ENCODE data around the gene ANKZF1.
"Not testable (repeated sequence)": the region's sequence is repeated elsewhere in the genome, so short reads cannot be mapped to it uniquely, and the experiment has no call there.

The ANKZF1 gene

DNA sequence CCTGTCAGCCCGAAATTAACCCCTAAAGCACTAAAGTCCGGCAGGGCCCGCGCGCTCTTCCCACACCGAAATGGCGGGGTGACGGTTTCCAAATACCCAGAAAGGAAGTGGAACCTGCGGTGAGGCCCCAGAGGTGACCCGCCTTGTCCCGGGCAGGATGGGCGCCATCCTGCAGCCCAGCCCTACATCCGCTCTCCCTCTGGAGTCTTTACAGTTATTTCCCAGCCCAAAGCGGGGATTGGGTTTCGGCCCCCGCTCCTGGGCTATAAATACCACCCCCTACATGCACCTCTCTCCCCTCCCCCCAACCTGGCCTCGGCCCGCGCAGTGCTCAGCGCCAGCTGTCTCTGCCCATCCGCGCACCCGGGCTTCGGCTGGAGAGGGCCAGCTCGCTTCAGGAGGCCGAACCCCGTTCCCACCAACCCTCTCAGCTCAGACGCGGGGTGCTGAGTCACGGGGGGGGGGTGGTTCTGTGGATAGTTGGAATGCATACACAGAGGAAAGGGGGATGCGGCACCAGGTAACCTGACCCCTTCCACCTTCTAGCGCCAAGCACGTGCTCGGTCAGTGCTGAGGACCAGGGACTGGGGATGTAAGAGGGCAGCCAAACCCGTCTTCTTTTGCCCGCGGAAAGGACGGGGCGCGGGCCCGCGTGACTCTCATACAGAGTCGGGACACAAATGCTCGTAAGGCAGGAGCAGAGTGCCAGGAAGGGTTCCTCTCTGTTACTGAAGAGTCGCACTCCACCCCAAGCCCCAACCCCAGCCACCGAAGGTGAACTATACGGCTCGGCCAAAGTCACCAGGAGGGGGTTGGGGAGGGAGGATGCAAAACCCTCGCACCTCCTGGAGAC, 23.5 kb downstream of the ANKZF1 start, which contains the start of gene TUBA4B:
TUBA4B (plus strand) TSS at position 344 of the 853 bp plus-strand sequence; CDS start at position 509, 165 bp downstream.
- peak within 1 kb of the TSS; percentile 54 for H3K4me3 ChIP-seq (ENCODE audit: low read depth, low read length)
- TF ChIP-seq, protein P1, sequence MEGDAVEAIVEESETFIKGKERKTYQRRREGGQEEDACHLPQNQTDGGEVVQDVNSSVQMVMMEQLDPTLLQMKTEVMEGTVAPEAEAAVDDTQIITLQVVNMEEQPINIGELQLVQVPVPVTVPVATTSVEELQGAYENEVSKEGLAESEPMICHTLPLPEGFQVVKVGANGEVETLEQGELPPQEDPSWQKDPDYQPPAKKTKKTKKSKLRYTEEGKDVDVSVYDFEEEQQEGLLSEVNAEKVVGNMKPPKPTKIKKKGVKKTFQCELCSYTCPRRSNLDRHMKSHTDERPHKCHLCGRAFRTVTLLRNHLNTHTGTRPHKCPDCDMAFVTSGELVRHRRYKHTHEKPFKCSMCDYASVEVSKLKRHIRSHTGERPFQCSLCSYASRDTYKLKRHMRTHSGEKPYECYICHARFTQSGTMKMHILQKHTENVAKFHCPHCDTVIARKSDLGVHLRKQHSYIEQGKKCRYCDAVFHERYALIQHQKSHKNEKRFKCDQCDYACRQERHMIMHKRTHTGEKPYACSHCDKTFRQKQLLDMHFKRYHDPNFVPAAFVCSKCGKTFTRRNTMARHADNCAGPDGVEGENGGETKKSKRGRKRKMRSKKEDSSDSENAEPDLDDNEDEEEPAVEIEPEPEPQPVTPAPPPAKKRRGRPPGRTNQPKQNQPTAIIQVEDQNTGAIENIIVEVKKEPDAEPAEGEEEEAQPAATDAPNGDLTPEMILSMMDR (IDR thresholded peaks at IDR 0.05; ENCODE audit: low read depth, low read length): no peak

DNA sequence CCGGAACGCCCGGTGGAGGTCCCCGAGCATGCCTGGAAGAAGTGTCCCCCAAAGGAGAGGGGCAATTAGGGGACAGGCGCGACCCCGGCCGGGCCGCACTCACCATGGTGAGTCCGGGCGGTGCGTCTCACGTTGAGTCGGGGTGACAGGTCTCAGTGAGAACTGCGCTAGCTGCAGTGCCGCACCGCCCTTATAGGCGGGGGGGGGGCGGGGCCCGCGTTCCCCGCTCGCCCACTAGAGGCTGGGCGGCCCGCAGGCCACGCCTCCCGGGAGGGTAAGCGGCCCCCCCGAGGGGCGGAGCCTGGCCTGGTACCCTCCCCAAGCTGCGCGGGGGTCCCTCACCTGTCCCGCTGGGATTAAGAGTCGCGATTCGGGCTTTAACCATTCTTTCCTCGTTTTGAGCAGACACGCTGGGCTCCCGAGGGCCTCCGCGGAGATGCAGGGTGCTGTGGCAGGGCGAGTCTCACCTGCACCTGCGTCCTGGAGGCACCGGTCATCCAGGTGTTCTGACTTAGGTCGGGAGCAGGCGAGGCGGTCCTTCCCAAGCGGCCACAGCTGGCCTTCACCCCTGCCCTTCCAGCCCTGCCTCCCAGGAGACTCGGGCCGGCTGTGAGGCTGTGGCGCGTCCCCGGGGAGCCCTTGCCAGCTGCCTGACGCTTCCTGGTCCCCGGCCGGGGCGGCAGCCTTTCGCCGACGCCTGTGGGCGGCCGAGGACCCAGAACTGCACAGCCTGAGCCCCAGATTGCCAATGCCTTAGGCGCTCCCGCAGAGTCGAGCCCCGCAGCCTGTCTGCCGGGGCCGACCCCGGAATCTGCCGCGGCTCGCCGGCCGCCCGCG, 24.4 kb downstream of the ANKZF1 start, which contains the start of gene TUBA4A:
TUBA4A (minus strand) TSS at position 166 of the 837 bp plus-strand sequence; CDS start at position 106, 60 bp downstream.
- H3K4me3 ChIP-seq (ENCODE audit: low read depth, low read length): peak within 1 kb of the TSS; percentile 54
- TF ChIP-seq, protein P1 (IDR thresholded peaks at IDR 0.05; ENCODE audit: low read depth, low read length): no peak

DNA sequence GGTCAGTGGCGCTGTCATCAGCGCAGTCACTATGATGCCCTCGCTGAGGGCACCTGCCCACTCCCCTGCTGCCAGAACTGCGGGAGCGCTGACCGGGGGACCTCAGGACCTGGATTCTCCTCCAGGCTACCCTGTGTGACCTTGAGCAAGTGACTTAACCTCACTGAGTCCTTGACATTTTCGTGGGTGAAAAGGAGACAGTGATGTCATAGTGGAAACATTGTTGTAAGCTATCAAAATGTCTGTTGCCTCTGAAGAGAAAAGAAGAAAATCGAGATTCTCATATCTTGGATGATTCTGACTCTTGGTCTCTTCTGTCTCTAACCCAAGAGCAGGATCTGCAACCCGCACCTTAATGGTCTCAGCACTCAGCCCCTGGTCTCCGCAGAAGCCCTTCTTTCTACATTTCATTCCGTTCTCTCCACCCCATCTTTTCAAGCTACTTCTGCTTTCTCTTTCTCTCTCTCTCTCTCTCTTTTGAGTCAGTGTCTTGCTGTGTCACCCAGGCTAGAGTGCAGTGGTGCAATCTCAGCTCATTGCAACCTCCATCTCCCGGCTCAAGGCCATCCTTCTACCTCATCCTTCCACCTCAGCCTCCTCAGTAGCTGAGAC, 25.1 kb downstream of the ANKZF1 start:
- H3K4me3 ChIP-seq (ENCODE audit: low read depth, low read length): peak overlapping the region; percentile 54
- TF ChIP-seq, protein P1 (IDR thresholded peaks at IDR 0.05; ENCODE audit: low read depth, low read length): no peak

DNA sequence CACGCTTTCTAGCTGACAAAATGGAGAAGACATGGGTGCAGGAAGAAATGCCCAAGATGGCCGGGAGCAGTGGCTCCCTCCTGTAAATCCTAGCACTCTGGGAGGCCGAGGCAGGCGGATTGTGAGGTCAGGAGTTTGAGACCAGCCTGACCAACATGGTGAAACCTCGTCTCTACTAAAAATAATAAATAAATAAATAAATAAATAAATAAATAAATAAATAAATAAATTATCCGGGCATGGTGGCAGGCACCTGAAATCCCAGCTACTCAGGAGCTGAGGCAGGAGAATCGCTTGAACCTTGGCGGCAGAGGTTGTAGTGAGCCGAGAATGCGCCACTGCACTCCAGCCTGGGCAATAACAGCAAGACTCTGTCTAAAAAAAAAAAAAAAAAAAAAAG, 29.3 kb downstream of the ANKZF1 start:
- H3K4me3 ChIP-seq (ENCODE audit: low read depth, low read length): not testable (repeated sequence)

DNA sequence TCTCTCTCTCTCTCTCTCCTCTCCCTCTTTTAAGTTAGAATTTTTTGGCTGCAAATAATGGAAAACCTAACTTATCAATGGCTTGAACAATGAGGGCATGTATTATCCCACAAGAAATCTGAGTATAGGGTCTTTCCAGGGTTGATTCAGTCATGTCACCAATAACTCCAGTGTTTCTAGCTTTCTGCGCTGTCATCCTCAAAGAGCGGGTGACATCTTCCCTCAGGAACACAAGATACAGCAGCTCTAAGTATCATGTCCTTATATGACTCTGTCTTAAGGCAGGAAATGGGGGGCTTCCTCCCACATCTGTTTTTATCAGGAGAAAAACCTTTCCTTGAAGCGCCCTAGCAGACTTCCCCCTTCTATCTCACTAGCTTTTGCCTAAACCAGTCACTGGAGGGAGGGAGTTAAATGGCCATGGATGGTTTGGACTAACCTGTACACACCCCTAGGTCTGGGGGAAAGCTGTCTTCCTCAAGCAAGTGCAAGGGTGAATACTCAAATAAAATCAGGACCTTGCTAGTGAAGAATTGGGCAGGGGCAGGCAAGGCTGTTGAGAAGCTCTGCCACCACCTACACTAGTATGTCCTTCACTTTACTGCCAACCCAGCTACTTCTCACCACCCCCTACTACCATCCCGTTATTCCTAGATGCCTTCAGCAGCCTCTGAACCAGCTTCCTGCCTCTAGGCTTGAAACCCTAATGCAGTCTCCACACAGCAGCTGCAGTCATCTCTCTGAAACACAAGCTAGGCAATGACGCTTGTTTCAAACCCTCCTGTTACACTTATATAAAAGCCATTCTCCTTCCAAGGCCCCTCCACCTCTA, 31.6 kb downstream of the ANKZF1 start:
- TF ChIP-seq, protein P1 (IDR thresholded peaks at IDR 0.05; ENCODE audit: low read depth, low read length): no peak
- H3K4me3 ChIP-seq (ENCODE audit: low read depth, low read length): no peak overlapping the region

DNA sequence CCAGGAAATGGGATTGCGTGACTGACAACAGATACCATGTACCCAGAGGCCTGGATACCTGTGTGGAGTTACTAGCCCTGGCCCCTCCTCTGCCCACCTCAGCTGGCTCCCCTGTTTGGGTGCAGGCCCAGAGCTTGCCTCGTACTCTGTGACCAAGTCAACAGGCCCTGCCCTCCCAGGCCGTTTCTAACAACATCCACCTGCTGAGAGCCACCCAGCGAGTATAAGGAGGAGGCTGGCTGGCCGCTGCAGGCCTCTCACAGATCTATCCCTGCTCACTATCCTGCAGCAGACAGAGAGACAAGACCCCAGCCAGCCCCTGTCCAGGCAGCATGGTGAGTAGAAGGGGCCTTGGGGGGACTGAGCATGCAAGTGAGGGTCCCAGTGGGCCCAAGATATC, 36.6 kb downstream of the ANKZF1 start:
- no peak overlapping the region for H3K4me3 ChIP-seq (ENCODE audit: low read depth, low read length)
- TF ChIP-seq, protein P1 (IDR thresholded peaks at IDR 0.05; ENCODE audit: low read depth, low read length): no peak

DNA sequence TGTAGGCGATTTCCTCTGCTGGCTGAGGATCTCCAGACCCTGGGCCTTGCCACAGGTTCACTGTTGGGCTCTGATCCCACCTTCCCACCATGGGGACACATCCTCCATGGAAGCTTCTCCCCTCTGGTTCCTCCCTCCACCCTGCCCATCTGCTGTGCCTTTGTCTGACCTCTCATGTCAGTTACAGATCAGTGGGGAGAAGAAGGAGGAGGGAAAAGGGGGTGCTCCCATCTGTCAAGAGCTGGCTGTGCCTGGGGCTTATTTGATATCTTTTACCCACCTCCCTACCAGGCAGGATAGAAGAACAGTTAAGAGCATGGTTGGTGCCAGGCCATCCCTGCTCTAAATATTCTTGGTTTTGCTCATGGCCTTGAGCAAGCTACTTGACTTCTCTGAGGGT, 37.3 kb downstream of the ANKZF1 start:
- no peak overlapping the region for H3K4me3 ChIP-seq (ENCODE audit: low read depth, low read length)
- TF ChIP-seq, protein P1 (IDR thresholded peaks at IDR 0.05; ENCODE audit: low read depth, low read length): no peak

All from WI38 (cell line).